Body of pancreas (tissue), 4 donors: ENCODE results near the gene WWOX.

ENCODE experiments used
- CTCF ChIP-seq, 7 experiments: fragments of 450-650 bp in 4 of 7; fragments of 200-600 bp in 3 of 7; sonication (generic) in 3 of 7; IDR thresholded peaks; one replicate each; pipeline ENCODE4 v1.5.1; 2016 to 2019; ENCODE audit warnings: antibody characterized with exemption in 7 of 7
- POLR2A ChIP-seq, 3 donors: fragments of 450-650 bp; IDR thresholded peaks; one replicate each; pipeline ENCODE4 v1.6.1; 2016; ENCODE audit warnings: antibody characterized with exemption in 3 of 3, mild to moderate bottlenecking in 2 of 3

DNA sequence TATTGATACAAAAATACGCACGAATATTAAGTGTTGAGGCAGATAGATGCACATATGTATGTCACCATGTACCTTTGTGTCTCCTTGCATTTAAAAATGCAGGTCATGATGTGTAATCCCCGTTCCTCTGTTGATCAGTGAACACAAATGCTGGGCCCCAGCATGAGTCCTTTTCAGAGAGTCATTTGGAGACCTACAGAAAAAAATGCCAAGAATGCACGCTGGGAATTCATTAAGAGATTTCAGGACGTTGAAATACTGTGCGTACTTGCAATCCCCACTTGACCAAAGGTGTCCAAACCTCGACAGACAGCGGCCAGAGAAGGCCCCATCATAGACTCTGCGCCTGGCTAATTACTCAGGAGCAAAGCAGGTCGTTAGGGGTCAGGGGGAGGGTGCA lies 1005.1 kb downstream of the WWOX start:
- no peak for TF ChIP-seq POLR2A (IDR thresholded peaks at IDR 0.05)
- TF ChIP-seq CTCF (IDR thresholded peaks at IDR 0.05) = no peak
